Activated CD4-positive, alpha-beta T cell treated with anti-CD3 and anti-CD28 coated beads, Interleukin-2, amount 50 U/mL, for 1 hour (primary cell): Measurements from ENCODE around the gene ENTR1.

Experiments used
- DNase-seq: peaks from one replicate; pipeline ENCODE4 v3.0.0-alpha.2; 2020

Gene ENTR1

DNA sequence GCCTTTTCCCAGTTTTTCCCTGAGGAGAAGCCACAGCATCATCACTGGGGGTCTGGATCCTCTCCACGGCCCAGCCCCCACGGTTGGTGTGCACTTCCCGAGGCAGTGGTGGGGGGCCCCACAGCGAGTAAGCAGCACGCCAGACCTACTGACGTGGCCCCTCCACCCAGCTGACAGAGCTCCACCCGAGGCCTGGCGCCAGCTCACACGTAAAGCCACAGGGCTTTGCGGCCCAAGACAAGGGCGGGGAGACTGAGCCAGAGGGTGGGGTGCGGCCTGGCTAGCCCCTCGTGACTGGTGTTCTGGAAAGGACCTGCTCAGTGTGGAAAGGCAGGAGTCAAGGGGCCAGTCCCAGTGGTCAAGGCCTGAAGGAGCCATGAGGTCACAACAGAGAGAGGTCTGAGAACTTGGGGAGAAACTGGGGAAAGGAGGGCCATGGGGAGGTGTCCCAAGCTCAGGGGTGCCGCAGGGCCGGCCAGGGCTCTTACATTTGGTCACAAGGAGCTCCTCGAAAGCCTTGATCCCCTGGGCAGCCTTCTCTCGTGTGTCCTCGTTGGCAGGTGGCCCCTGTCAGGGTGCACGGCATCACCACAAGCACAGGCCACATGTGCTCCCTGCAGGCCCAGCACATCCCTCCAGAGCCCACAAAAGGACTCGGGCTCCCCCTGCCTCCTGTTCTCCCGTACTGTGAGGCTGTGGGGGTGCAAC, 15.9 kb downstream of the ENTR1 start:
- DNase-seq = no peak

- no peak for DNase-seq
Measured at GRCh38 chr9:136393531-136393930, 16.9 kb downstream of the ENTR1 start.

GRCh38 chr9:136392538-136393449, 17.6 kb downstream of the ENTR1 start:
- DNase-seq = no peak

- DNase-seq = no peak
Measured at GRCh38 chr9:136391737-136392537, 18.5 kb downstream of the ENTR1 start.

DNA sequence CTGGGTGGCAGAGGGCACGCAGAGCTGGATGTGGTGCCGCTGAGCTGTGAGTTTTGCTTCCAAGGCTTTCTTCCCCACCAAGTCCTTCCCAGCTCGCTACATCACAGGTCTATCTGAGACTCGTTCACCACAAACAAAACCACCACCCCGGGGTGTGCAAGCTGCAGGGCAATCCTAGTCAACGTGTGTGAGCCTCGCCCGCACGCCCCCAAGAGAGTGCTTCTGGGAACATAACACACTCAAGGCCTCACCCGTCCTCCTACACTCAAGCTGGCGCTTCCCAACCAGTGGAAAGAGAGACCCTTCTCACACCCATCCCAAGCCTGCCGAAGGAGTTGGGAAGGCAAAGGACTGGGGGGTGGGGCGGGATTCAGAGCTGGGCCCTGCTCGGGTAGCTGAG, 21.0 kb downstream of the ENTR1 start:
- DNase-seq = no peak

- DNase-seq = no peak
Measured at GRCh38 chr9:136387217-136387616, 23.2 kb downstream of the ENTR1 start.

DNA sequence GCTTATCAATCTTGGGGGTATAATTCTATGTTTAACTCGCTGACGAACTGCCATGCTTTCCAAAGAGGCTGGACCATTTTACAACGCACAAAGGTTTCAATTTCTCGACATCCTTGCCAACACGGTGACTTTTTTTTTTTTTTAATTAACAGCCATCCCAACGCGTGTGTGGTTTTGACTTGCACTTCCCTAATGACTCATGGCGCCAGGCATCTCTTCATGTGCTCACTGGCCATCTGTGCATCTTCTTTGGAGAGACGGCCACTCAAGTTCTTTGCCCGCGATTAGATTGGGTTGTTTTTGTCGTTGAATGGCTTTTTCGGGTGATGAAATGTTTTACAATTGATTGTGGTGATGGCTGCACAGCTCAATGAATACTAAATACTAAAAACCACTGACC, 24.4 kb downstream of the ENTR1 start:
- DNase-seq = no peak

GRCh38 chr9:136385015-136385414, 25.4 kb downstream of the ENTR1 start:
- DNase-seq = peak; percentile 27

- DNase-seq = no peak
Measured at GRCh38 chr9:136383436-136383835, 27.0 kb downstream of the ENTR1 start.

- no peak for DNase-seq
Measured at GRCh38 chr9:136381966-136382513, 28.4 kb downstream of the ENTR1 start.

- no peak for DNase-seq
Measured at GRCh38 chr9:136381311-136381710, 29.1 kb downstream of the ENTR1 start.

- no peak for DNase-seq
Measured at GRCh38 chr9:136380381-136380780, 30.0 kb downstream of the ENTR1 start.

- no peak for DNase-seq
Measured at GRCh38 chr9:136379891-136380290, 30.5 kb downstream of the ENTR1 start.

DNA sequence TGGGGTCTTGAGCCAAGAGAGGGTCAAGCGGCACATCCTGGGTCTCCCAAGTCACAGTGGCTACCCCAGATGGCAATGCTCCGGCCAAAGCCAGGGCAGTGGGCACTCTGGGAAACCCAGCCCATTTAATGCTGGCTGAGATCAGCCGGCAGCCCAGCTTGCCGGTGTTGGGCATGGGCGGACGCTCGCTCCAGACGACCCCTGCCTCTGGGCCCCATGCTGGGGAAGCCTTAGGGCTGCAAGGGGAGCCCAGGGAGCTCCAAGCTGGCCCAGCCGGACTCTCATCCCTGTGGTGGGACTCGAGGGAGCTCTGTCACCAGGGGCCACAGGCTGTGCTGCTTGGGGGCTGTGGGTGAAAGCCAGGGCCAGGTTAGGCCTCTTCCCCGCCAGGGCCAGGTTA, 31.0 kb downstream of the ENTR1 start:
- DNase-seq = no peak

DNA sequence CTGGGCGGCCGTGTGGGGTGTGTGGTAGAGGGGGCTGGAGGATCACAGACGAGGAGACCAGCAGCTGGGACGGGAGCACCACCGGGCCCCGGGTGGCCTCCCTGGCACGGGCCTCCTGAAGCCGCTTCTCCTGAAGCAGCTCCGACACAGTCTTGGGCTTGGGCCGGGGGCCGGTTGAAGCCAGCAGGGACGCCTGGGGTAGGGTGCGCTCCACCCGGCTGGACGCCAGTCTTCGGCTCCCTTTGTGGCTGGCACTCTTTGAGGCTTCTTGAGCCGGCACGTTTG, 31.5 kb downstream of the ENTR1 start:
- DNase-seq = no peak

DNA sequence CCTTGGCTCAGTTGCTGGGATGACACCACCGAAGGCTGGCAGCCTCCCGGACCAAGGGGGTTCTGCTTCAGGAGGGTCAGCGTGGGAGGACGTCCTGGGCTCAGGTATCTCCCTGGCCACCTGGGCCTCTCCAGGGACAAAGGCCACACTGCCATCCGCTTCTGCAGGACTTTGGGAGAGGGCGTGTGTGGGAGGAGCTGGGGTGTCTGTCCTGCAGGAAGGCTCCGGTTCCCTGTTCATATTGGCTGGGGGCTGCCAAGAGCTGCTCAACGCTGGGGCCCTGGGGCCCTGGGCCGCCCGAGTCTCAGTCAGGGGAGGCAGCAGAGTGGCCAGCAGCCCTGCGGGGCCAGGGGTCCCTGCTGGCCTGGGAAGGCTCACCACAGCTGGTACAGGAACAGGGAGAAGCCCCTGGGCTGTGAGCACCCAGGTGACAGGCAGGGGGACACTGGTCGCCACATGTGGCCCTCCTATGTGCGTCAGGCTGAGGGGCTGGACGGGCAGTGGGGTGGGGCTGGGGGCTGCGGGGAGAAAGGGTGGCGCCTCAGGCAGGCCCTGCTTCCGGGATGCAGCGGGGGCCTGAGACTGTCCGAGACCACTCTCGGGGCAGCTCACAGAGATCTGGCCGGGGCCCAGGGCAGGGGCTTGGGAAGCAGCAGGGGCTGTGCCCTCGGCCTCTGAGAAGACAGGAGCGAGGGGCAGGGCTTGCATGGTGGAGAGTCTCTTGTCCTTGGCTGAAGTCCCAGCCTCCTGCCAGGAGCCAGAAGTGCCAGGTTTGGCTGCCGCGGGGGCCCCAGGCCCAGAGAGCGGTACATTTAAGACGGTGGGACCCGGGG, 32.0 kb downstream of the ENTR1 start:
- DNase-seq = no peak

DNA sequence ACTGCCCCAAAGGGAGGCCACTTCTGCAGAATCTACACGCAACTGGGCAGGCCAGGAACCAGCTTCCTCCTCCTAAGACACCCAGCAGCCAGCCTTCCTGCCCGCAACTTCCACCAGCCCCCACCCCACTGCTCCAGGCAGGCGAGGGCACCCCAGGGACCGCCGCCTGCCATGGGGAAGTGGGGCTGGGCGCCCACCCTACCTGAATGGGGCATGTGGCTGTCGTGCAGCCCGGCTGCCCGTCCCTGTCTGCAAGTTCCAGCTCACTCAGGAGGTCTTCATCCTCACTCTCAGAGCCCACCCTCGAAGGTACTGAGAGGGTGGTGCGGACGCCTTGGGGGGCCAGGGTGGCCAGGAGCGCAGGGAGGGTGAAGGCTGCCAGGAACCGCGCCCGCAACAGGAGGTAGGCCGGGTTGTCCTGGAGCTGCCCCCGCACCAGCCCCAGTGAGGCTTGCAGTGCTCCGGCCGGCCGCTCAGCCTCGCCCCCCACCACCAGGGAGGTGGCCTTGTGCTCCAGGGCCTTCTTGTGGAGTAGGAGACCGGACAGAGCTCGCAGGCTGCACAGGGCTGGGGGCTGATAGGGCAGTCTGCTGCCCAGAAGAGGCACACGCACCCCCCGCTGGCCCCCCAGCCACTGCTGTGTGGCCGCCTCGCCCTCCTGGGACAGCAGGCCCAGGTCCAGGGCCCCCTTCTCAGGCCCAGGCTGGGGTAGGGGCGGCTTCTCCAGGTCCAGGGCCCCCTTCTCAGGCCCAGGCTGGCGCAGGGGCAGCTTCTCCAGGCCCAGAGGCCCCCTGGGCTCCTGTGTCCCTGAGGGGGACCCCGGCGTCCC, 32.9 kb downstream of the ENTR1 start:
- no peak for DNase-seq

- DNase-seq = no peak
Measured at GRCh38 chr9:136376457-136376856, 34.0 kb downstream of the ENTR1 start.

DNA sequence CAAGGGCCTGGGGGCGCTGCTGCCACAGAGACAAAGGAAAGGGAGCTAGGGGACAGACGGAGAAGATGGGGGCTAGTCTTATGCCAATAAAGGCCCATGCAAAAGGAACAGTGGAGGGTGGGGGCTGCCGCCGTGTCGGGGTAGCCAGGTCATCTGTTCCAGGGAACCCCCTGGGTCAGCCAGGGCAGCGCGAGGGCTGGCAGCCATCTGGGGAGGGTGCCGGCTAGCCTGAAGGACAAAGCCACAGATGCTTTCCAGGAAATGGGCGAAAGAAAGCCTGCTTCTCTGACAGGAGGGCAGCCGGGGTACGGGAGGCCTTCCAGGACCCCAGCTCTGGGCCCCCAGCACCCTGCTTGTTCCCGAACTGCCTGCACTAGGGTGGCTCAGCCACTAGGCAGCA, 35.3 kb downstream of the ENTR1 start:
- no peak for DNase-seq

DNA sequence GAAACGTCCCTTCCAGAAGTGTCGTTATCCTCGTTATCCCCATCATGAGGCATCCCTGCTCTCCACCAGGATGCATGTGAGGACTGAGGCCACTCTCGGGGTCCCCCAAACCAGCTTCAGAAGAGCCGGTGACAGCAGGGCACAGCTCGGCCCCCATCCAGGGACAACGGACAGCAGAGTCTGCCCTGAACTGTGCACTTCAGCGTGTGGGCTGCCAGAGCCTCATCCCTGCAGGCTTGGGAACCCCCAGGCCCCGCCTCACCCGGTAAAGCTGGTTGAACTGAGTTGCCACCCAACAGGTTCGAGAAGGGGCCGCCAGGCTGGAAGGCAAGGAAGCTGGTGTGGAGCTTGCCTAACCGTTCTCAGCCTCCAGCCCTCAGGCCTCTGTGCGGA, 36.2 kb downstream of the ENTR1 start:
- no peak for DNase-seq
